ENCODE data around the gene VPS50.

DNA sequence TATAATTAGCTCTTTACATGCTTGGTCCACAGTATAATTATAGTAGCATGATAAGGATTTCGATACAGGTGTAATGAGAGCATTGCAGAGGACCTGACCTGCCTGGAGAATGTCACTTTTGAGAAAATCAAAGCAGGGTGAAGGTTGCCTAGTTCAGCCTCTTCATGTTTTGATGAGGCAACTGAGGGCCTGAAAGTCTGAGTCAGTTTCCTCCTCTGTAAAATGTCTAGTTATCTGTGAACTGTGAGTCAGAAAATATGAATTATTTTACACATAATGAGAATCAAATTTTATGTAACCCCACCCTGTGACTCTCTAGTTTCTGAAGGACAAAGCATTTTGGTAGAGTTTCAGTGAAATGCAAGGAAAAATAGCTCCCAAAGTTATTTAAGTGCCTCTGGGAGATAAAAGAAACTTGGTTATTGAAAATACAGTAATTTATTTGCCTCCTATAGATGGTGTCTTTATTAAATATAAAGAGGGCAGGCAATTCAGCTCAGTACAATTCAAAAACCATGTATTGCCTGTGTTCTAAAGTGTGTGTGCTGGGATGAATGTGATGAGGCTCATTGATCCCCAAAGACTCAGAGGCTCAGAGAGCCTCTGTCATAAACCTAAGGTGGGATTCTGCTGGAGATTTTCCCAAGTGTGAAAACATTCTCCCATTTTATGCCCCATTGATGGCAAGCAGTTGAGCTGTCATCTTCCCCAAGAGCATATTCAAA lies 46.7 kb upstream of the VPS50 start:
- TF ChIP-seq, protein P1, sequence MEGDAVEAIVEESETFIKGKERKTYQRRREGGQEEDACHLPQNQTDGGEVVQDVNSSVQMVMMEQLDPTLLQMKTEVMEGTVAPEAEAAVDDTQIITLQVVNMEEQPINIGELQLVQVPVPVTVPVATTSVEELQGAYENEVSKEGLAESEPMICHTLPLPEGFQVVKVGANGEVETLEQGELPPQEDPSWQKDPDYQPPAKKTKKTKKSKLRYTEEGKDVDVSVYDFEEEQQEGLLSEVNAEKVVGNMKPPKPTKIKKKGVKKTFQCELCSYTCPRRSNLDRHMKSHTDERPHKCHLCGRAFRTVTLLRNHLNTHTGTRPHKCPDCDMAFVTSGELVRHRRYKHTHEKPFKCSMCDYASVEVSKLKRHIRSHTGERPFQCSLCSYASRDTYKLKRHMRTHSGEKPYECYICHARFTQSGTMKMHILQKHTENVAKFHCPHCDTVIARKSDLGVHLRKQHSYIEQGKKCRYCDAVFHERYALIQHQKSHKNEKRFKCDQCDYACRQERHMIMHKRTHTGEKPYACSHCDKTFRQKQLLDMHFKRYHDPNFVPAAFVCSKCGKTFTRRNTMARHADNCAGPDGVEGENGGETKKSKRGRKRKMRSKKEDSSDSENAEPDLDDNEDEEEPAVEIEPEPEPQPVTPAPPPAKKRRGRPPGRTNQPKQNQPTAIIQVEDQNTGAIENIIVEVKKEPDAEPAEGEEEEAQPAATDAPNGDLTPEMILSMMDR (IDR thresholded peaks at IDR 0.05) = no peak
- no peak for TF ChIP-seq EZH2 (IDR thresholded peaks at IDR 0.05; ENCODE audit: borderline replicate concordance, insufficient read depth, low read depth, low read length, poor library complexity, severe bottlenecking)
